HepG2 (cell line): Measurements from ENCODE around the gene SLC27A3. TPM values are rescaled to one million over a fixed set of nuclear protein-coding genes. Genes with fewer than 3 reads are reported as not detected.
A peak's percentile ranks its signal among the peaks of the same experiment; 100 is the strongest.

Experiments
- SOX13 ChIP-seq, 3 experiments: fragments of 450-650 bp in 1 of 3; sonication (generic) in 1 of 3; formaldehyde crosslinking in 1 of 3; IDR thresholded peaks in 2 of 3; conservative IDR thresholded peaks in 1 of 3; 2 replicates each; pipeline versions ENCODE4 v1.5.0 to v1.6.1; 2016 to 2020; ENCODE audit warnings: antibody characterized with exemption in 1 of 3, mild to moderate bottlenecking in 1 of 3, missing compliant biosample characterization in 1 of 3, missing genetic modification reagents in 1 of 3, moderate library complexity in 1 of 3
- YEATS4 ChIP-seq: sonication (generic); formaldehyde crosslinking; IDR thresholded peaks from 2 replicates; pipeline ENCODE4 v1.4.0; 2020; ENCODE audit warnings: missing genetic modification reagents, borderline replicate concordance
- ZNF296 ChIP-seq: sonication (generic); formaldehyde crosslinking; conservative IDR thresholded peaks from 2 replicates; pipeline ENCODE4 v1.5.0; 2020; ENCODE audit warnings: mild to moderate bottlenecking, missing genetic modification reagents
- ZNF30 ChIP-seq: sonication (generic); formaldehyde crosslinking; IDR thresholded peaks from 2 replicates; pipeline ENCODE4 v1.5.0; 2020; ENCODE audit warnings: mild to moderate bottlenecking, missing genetic modification reagents
- ZNF331 ChIP-seq: sonication (generic); formaldehyde crosslinking; IDR thresholded peaks from 2 replicates; pipeline ENCODE4 v1.4.0; 2020; ENCODE audit warnings: missing genetic modification reagents
- ZNF350 ChIP-seq: sonication (generic); formaldehyde crosslinking; IDR thresholded peaks from 2 replicates; pipeline ENCODE4 v1.4.0; 2020; ENCODE audit warnings: mild to moderate bottlenecking, low read depth, missing genetic modification reagents, borderline replicate concordance
- ZNF383 ChIP-seq: sonication (generic); formaldehyde crosslinking; IDR thresholded peaks from 2 replicates; pipeline ENCODE4 v1.4.0; 2020; ENCODE audit warnings: missing genetic modification reagents, mild to moderate bottlenecking, borderline replicate concordance
- ZNF558 ChIP-seq: sonication (generic); formaldehyde crosslinking; IDR thresholded peaks from 2 replicates; pipeline ENCODE4 v1.9.0; 2022; ENCODE audit warnings: mild to moderate bottlenecking, missing genetic modification reagents, borderline replicate concordance
- ZNF563 ChIP-seq: sonication (generic); formaldehyde crosslinking; IDR thresholded peaks from 2 replicates; pipeline ENCODE4 v1.8.0; 2022; ENCODE audit warnings: mild to moderate bottlenecking, moderate library complexity, missing genetic modification reagents
- ZNF670 ChIP-seq: sonication (generic); formaldehyde crosslinking; IDR thresholded peaks from 2 replicates; pipeline ENCODE4 v1.8.0; 2022; ENCODE audit warnings: mild to moderate bottlenecking, missing genetic modification reagents, borderline replicate concordance
- ZSCAN20 ChIP-seq: sonication (generic); formaldehyde crosslinking; IDR thresholded peaks from 2 replicates; pipeline ENCODE4 v1.4.0; 2020; ENCODE audit warnings: missing genetic modification reagents, mild to moderate bottlenecking, borderline replicate concordance
- ZSCAN21 ChIP-seq: sonication (generic); formaldehyde crosslinking; IDR thresholded peaks from 2 replicates; pipeline ENCODE4 v1.8.0; 2022; ENCODE audit warnings: mild to moderate bottlenecking, missing genetic modification reagents, moderate library complexity, borderline replicate concordance
- polyA plus RNA-seq, 8 experiments: library from polyadenylated mRNA; depleted of rRNA in 3 of 8; stranded (reverse) in 7 of 8; unstranded in 1 of 8; fragments of >200 nt; fragmentation: Illumina TruSeq in 4 of 8; extraction: Trizol in 4 of 8; gene quantifications; 2 replicates each; pipeline versions ENCODE4 v1.2.1 to v1.2.3, GENCODE V29; 2011 to 2016; ENCODE audit warnings: low read depth in 4 of 8, missing spikeins in 1 of 8, mixed read lengths in 1 of 8; ENCODE audit not compliant: insufficient read depth in 1 of 8
- total RNA-seq, 5 experiments: library from RNA; depleted of rRNA; stranded (reverse); fragments of >200 nt; fragmentation: Illumina TruSeq; extraction: Trizol; gene quantifications; 2 replicates each; pipeline ENCODE4 v1.2.3, GENCODE V29; 2016; ENCODE audit warnings: low read depth in 1 of 5
- TF ChIP-seq, protein P1 (sequence below): sonication (generic); formaldehyde crosslinking; conservative IDR thresholded peaks from 2 replicates; pipeline ENCODE4 v1.4.0; 2020; ENCODE audit warnings: mild to moderate bottlenecking, missing genetic modification reagents, moderate library complexity
- TF ChIP-seq, protein P2 (sequence below): sonication (generic); formaldehyde crosslinking; IDR thresholded peaks from 2 replicates; pipeline ENCODE4 v1.4.0; 2020; ENCODE audit warnings: missing genetic modification reagents, borderline replicate concordance
- TF ChIP-seq, protein P3 (sequence below): IDR thresholded peaks from 2 replicates; pipeline ENCODE4 v1.6.1; 2016; ENCODE audit warnings: mild to moderate bottlenecking

SLC27A3 gene
- total and polyA plus RNA-seq, 2 of the 13 experiments (the other 11 are each of a cell fraction or from before 2014, with no cell fraction given), result 4.3 to 10.3 TPM

DNA sequence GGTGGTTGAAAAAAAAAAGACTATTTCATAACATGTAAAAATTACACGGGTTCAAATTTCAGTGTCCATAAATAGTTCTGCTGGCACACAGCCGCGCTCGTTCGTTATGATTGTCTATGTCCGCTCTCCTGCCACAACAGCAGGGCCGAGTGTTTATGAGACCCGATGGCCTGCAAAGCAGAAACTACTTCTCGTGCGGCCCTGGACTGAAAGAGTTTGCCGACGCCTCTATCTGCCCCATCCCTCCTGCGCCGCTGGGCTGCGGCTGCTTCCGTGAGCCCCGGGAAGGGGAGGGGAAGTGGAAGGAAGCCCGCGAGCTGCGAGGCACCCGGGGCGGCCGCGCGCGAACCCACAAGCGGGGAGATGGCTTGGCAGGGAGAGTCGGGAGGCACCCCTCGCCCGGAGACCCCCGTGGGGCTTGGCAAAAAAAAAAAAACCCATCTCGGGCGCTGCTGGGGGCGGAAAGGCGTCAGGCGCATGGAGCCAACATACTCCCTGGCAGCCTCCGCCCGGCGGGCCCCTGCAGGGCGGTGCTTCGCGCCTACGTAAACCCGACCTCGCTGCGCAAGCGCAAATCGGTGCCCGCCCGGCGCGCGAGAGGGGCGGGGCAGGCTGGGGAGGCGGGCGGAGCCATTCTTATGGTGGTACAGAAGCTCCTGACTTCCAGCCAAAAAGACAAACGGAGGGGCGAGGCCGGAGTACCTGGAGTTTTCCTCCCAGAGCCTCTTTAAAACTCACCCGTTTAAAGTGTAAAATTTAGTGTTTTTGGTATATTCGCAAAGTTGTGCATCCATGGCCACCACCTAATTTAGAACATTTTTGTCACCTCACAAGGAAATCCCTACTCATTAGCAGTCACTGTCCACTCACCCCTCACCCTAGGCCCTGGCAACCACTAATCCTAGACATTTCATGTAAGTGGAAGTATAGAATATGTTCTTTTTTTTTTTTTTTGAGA, 8.3 kb downstream of the SLC27A3 start (continued):
- TF ChIP-seq, protein P1, sequence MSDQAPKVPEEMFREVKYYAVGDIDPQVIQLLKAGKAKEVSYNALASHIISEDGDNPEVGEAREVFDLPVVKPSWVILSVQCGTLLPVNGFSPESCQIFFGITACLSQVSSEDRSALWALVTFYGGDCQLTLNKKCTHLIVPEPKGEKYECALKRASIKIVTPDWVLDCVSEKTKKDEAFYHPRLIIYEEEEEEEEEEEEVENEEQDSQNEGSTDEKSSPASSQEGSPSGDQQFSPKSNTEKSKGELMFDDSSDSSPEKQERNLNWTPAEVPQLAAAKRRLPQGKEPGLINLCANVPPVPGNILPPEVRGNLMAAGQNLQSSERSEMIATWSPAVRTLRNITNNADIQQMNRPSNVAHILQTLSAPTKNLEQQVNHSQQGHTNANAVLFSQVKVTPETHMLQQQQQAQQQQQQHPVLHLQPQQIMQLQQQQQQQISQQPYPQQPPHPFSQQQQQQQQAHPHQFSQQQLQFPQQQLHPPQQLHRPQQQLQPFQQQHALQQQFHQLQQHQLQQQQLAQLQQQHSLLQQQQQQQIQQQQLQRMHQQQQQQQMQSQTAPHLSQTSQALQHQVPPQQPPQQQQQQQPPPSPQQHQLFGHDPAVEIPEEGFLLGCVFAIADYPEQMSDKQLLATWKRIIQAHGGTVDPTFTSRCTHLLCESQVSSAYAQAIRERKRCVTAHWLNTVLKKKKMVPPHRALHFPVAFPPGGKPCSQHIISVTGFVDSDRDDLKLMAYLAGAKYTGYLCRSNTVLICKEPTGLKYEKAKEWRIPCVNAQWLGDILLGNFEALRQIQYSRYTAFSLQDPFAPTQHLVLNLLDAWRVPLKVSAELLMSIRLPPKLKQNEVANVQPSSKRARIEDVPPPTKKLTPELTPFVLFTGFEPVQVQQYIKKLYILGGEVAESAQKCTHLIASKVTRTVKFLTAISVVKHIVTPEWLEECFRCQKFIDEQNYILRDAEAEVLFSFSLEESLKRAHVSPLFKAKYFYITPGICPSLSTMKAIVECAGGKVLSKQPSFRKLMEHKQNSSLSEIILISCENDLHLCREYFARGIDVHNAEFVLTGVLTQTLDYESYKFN (CRISPR knock-in tag), result peak; percentile 59
- 0 out of 2 replicates have a peak, but pooled peaks have one; percentile 79 for TF ChIP-seq ZSCAN21 (CRISPR knock-in tag)
- no peak for TF ChIP-seq SOX13 (IDR thresholded peaks at IDR 0.05)
- TF ChIP-seq SOX13 (CRISPR knock-in tag; conservative IDR thresholded peaks at IDR 0.05 in 1 of 2, IDR thresholded peaks at IDR 0.05 in 1 of 2), result no peak
- TF ChIP-seq ZNF350 (CRISPR knock-in tag), result peak; percentile 82
- TF ChIP-seq, protein P2, sequence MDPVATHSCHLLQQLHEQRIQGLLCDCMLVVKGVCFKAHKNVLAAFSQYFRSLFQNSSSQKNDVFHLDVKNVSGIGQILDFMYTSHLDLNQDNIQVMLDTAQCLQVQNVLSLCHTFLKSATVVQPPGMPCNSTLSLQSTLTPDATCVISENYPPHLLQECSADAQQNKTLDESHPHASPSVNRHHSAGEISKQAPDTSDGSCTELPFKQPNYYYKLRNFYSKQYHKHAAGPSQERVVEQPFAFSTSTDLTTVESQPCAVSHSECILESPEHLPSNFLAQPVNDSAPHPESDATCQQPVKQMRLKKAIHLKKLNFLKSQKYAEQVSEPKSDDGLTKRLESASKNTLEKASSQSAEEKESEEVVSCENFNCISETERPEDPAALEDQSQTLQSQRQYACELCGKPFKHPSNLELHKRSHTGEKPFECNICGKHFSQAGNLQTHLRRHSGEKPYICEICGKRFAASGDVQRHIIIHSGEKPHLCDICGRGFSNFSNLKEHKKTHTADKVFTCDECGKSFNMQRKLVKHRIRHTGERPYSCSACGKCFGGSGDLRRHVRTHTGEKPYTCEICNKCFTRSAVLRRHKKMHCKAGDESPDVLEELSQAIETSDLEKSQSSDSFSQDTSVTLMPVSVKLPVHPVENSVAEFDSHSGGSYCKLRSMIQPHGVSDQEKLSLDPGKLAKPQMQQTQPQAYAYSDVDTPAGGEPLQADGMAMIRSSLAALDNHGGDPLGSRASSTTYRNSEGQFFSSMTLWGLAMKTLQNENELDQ (CRISPR knock-in tag), result 0 out of 2 replicates have a peak, but pooled peaks have one; percentile 8
- TF ChIP-seq ZNF670, result no peak; the same call in 1 of the 2 replicates
- TF ChIP-seq ZSCAN20 (CRISPR knock-in tag), result 0 out of 2 replicates have a peak, but pooled peaks have one; percentile 84
- TF ChIP-seq, protein P3, sequence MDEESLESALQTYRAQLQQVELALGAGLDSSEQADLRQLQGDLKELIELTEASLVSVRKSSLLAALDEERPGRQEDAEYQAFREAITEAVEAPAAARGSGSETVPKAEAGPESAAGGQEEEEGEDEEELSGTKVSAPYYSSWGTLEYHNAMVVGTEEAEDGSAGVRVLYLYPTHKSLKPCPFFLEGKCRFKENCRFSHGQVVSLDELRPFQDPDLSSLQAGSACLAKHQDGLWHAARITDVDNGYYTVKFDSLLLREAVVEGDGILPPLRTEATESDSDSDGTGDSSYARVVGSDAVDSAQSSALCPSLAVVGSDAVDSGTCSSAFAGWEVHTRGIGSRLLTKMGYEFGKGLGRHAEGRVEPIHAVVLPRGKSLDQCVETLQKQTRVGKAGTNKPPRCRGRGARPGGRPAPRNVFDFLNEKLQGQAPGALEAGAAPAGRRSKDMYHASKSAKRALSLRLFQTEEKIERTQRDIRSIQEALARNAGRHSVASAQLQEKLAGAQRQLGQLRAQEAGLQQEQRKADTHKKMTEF (CRISPR knock-in tag), result peak; percentile 95
- no peak for TF ChIP-seq ZNF30 (CRISPR knock-in tag)
- TF ChIP-seq YEATS4 (CRISPR knock-in tag), result peak; percentile 77; the same call in 1 of the 2 replicates
- peak; percentile 50; the same call in 1 of the 2 replicates for TF ChIP-seq ZNF331 (CRISPR knock-in tag)
- peak; percentile 79; the same call in 1 of the 2 replicates for TF ChIP-seq ZNF563 (CRISPR knock-in tag)
- TF ChIP-seq ZNF296, result no peak
- 0 out of 2 replicates have a peak, but pooled peaks have one; percentile 73 for TF ChIP-seq ZNF558
- no peak for TF ChIP-seq ZNF383 (CRISPR knock-in tag)
